ENCODE results near the gene CFAP46.

CFAP46 gene

GRCh38 chr10:132870426-132870825, 71.9 kb downstream of the CFAP46 start:
- TF ChIP-seq ZFP30 (CRISPR knock-in tag; IDR thresholded peaks at IDR 0.05) (no peak), ZNF8 (CRISPR knock-in tag; IDR thresholded peaks at IDR 0.05) (no peak), ZNF70 (CRISPR knock-in tag; IDR thresholded peaks at IDR 0.05) (no peak), ISL1 (CRISPR knock-in tag; IDR thresholded peaks at IDR 0.05) (no peak), ESRRG (CRISPR knock-in tag; IDR thresholded peaks at IDR 0.05) (no peak), SNAI2 (CRISPR knock-in tag; IDR thresholded peaks at IDR 0.05) (no peak), RARB (CRISPR knock-in tag; IDR thresholded peaks at IDR 0.05) (no peak), ZC3H10 (CRISPR knock-in tag; IDR thresholded peaks at IDR 0.05) (no peak), CREB5 (CRISPR knock-in tag; IDR thresholded peaks at IDR 0.05; ENCODE audit: low read depth) (no peak), ZFP3 (CRISPR knock-in tag; IDR thresholded peaks at IDR 0.05) (no peak)
- TF ChIP-seq, protein P1, sequence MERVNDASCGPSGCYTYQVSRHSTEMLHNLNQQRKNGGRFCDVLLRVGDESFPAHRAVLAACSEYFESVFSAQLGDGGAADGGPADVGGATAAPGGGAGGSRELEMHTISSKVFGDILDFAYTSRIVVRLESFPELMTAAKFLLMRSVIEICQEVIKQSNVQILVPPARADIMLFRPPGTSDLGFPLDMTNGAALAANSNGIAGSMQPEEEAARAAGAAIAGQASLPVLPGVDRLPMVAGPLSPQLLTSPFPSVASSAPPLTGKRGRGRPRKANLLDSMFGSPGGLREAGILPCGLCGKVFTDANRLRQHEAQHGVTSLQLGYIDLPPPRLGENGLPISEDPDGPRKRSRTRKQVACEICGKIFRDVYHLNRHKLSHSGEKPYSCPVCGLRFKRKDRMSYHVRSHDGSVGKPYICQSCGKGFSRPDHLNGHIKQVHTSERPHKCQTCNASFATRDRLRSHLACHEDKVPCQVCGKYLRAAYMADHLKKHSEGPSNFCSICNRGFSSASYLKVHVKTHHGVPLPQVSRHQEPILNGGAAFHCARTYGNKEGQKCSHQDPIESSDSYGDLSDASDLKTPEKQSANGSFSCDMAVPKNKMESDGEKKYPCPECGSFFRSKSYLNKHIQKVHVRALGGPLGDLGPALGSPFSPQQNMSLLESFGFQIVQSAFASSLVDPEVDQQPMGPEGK (CRISPR knock-in tag; IDR thresholded peaks at IDR 0.05; ENCODE audit: borderline replicate concordance), result no peak
- ATAC-seq, result no peak

GRCh38 chr10:132869621-132870020, 72.7 kb downstream of the CFAP46 start:
- no peak for ATAC-seq
- TF ChIP-seq TSHZ2 (CRISPR knock-in tag; IDR thresholded peaks at IDR 0.05), result no peak
- no peak for TF ChIP-seq PPARA (CRISPR knock-in tag; IDR thresholded peaks at IDR 0.05; ENCODE audit: borderline replicate concordance)
- TF ChIP-seq, protein P1 (CRISPR knock-in tag; IDR thresholded peaks at IDR 0.05; ENCODE audit: borderline replicate concordance), result no peak
- no peak for TF ChIP-seq OSR1 (CRISPR knock-in tag; IDR thresholded peaks at IDR 0.05)
- TF ChIP-seq, protein P2, sequence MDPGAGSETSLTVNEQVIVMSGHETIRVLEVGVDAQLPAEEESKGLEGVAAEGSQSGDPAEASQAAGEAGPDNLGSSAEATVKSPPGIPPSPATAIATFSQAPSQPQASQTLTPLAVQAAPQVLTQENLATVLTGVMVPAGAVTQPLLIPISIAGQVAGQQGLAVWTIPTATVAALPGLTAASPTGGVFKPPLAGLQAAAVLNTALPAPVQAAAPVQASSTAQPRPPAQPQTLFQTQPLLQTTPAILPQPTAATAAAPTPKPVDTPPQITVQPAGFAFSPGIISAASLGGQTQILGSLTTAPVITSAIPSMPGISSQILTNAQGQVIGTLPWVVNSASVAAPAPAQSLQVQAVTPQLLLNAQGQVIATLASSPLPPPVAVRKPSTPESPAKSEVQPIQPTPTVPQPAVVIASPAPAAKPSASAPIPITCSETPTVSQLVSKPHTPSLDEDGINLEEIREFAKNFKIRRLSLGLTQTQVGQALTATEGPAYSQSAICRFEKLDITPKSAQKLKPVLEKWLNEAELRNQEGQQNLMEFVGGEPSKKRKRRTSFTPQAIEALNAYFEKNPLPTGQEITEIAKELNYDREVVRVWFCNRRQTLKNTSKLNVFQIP (CRISPR knock-in tag; IDR thresholded peaks at IDR 0.05; ENCODE audit: borderline replicate concordance, low read depth), result no peak
- TF ChIP-seq GLIS3 (CRISPR knock-in tag; IDR thresholded peaks at IDR 0.05), result no peak
- no peak for TF ChIP-seq ISL1 (CRISPR knock-in tag; IDR thresholded peaks at IDR 0.05)
- TF ChIP-seq SNAI2 (CRISPR knock-in tag; IDR thresholded peaks at IDR 0.05), result no peak
- TF ChIP-seq ZFP30 (CRISPR knock-in tag; IDR thresholded peaks at IDR 0.05), result no peak

DNA sequence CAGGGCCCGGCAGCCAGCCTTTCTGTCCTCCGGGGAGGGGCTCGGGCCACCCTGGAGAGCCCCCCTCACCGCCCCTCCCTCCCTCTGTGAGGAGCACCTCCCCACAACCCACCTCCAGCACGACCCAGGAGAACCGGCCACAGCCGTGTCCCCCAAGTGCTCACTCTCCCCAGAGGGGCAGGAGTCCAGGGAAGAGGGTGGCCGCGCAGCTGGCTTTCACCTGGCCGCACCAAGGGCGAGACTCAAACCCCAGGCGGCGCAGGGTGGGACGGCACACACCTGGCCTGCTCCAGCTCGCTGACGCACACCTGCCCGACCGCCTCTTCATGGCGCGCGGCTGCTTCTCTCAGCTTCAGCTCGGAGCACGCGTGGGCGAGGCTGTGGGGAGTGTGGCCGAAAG, 73.4 kb downstream of the CFAP46 start:
- ATAC-seq, result no peak
- TF ChIP-seq ZNF565 (CRISPR knock-in tag; conservative IDR thresholded peaks at IDR 0.05; ENCODE audit: low read depth), result no peak
- TF ChIP-seq, protein P1 (CRISPR knock-in tag; IDR thresholded peaks at IDR 0.05; ENCODE audit: borderline replicate concordance), result no peak
- no peak for TF ChIP-seq BACH2 (CRISPR knock-in tag; IDR thresholded peaks at IDR 0.05; ENCODE audit: borderline replicate concordance)
- no peak for TF ChIP-seq TCF4 (CRISPR knock-in tag; IDR thresholded peaks at IDR 0.05; ENCODE audit: borderline replicate concordance)
- no peak for TF ChIP-seq ESRRG (CRISPR knock-in tag; IDR thresholded peaks at IDR 0.05)
- TF ChIP-seq, protein P2 (CRISPR knock-in tag; IDR thresholded peaks at IDR 0.05; ENCODE audit: borderline replicate concordance, low read depth), result no peak
- TF ChIP-seq ZC3H10 (CRISPR knock-in tag; IDR thresholded peaks at IDR 0.05), result no peak
- TF ChIP-seq, protein P3, sequence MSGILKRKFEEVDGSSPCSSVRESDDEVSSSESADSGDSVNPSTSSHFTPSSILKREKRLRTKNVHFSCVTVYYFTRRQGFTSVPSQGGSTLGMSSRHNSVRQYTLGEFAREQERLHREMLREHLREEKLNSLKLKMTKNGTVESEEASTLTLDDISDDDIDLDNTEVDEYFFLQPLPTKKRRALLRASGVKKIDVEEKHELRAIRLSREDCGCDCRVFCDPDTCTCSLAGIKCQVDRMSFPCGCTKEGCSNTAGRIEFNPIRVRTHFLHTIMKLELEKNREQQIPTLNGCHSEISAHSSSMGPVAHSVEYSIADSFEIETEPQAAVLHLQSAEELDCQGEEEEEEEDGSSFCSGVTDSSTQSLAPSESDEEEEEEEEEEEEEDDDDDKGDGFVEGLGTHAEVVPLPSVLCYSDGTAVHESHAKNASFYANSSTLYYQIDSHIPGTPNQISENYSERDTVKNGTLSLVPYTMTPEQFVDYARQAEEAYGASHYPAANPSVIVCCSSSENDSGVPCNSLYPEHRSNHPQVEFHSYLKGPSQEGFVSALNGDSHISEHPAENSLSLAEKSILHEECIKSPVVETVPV (CRISPR knock-in tag; IDR thresholded peaks at IDR 0.05), result no peak
- no peak for TF ChIP-seq ZNF8 (CRISPR knock-in tag; IDR thresholded peaks at IDR 0.05)

Measured in SK-N-SH treated with all-trans-retinoic acid at 6 μM for 48 hours (cell line).